ENCODE results near the gene SLC8B1. TPM values are rescaled to one million over a fixed set of nuclear protein-coding genes. Genes with fewer than 3 reads are reported as not detected.

Gene SLC8B1
- total RNA-seq, 1 donor from 2014 or later: 41.1 TPM

GRCh38 chr12:113341535-113341934 lies 6.6 kb upstream of the SLC8B1 start:
- Histone ChIP-seq H3K4me3 (ENCODE audit: low read depth, low read length) (no peak overlapping the region), H3K36me3 (ENCODE audit: control insufficient read depth, insufficient read depth, low read length) (no peaks in the 10 kb centered on the region), H3K27me3 (ENCODE audit: control insufficient read depth, insufficient read depth, low read length) (no peaks in the 10 kb centered on the region)
- DNase-seq (ENCODE audit: low read depth): no peak
- no peak for TF ChIP-seq CTCF (IDR thresholded peaks at IDR 0.05; ENCODE audit: insufficient read depth, low read length, poor library complexity, severe bottlenecking)

- Histone ChIP-seq H3K36me3 (ENCODE audit: control insufficient read depth, insufficient read depth, low read length) (no peaks in the 10 kb centered on the region), H3K4me3 (ENCODE audit: low read depth, low read length) (no peak overlapping the region), H3K27me3 (ENCODE audit: control insufficient read depth, insufficient read depth, low read length) (no peaks in the 10 kb centered on the region)
- no peak for DNase-seq (ENCODE audit: low read depth)
- TF ChIP-seq CTCF (IDR thresholded peaks at IDR 0.05; ENCODE audit: insufficient read depth, low read length, poor library complexity, severe bottlenecking): no peak
Observed at GRCh38 chr12:113340061-113340460, 5.2 kb upstream of the SLC8B1 start.

GRCh38 chr12:113339540-113339939 lies 4.6 kb upstream of the SLC8B1 start:
- Histone ChIP-seq H3K4me3 (ENCODE audit: low read depth, low read length) (no peak overlapping the region), H3K36me3 (ENCODE audit: control insufficient read depth, insufficient read depth, low read length) (no peaks in the 10 kb centered on the region), H3K27me3 (ENCODE audit: control insufficient read depth, insufficient read depth, low read length) (no peaks in the 10 kb centered on the region)
- no peak for TF ChIP-seq CTCF (IDR thresholded peaks at IDR 0.05; ENCODE audit: insufficient read depth, low read length, poor library complexity, severe bottlenecking)
- no peak for DNase-seq (ENCODE audit: low read depth)

GRCh38 chr12:113333877-113334785 lies 778 bp downstream of the SLC8B1 start:
- no peak for TF ChIP-seq CTCF (IDR thresholded peaks at IDR 0.05; ENCODE audit: insufficient read depth, low read length, poor library complexity, severe bottlenecking)
- no peak for DNase-seq (ENCODE audit: low read depth)
- Histone ChIP-seq H3K36me3 (ENCODE audit: control insufficient read depth, insufficient read depth, low read length) (no peaks in the 10 kb centered on the region), H3K27me3 (ENCODE audit: control insufficient read depth, insufficient read depth, low read length) (no peaks in the 10 kb centered on the region), H3K4me3 (ENCODE audit: low read depth, low read length) (peak overlapping the region; percentile 67)

- H3K4me3 ChIP-seq (ENCODE audit: low read depth, low read length): no peak overlapping the region
- no peak for DNase-seq (ENCODE audit: low read depth)
Observed at GRCh38 chr12:113333418-113333750, 1.5 kb downstream of the SLC8B1 start.

More at GRCh38 chr12:113333418-113333750, 1.5 kb downstream of the SLC8B1 start:
- no peaks in the 10 kb centered on the region for H3K36me3 ChIP-seq (ENCODE audit: control insufficient read depth, insufficient read depth, low read length)
- H3K27me3 ChIP-seq (ENCODE audit: control insufficient read depth, insufficient read depth, low read length): no peaks in the 10 kb centered on the region
- no peak for TF ChIP-seq CTCF (IDR thresholded peaks at IDR 0.05; ENCODE audit: insufficient read depth, low read length, poor library complexity, severe bottlenecking)
